ENCODE results near the gene EFCAB8.

Gene EFCAB8

GRCh38 chr20:32871627-32872160 lies 13.0 kb downstream of the EFCAB8 start:
- no peak for TF ChIP-seq CTCF (IDR thresholded peaks at IDR 0.05; ENCODE audit: low read depth, low read length, missing control alignments)
- no peak for DNase-seq (ENCODE audit: low read depth)

GRCh38 chr20:32872266-32872665 lies 13.5 kb downstream of the EFCAB8 start:
- TF ChIP-seq CTCF (IDR thresholded peaks at IDR 0.05; ENCODE audit: low read depth, low read length, missing control alignments), result no peak
- no peak for DNase-seq (ENCODE audit: low read depth)
- no peak overlapping the region for H3K4me3 ChIP-seq (ENCODE audit: low read depth, low read length)

More at GRCh38 chr20:32871627-32872160, 13.0 kb downstream of the EFCAB8 start:
- H3K4me3 ChIP-seq (ENCODE audit: low read depth, low read length), result no peak overlapping the region

GRCh38 chr20:32875673-32876072 lies 16.9 kb downstream of the EFCAB8 start:
- no peak for TF ChIP-seq CTCF (IDR thresholded peaks at IDR 0.05; ENCODE audit: low read depth, low read length, missing control alignments)
- no peak overlapping the region for H3K4me3 ChIP-seq (ENCODE audit: low read depth, low read length)
- DNase-seq (ENCODE audit: low read depth), result no peak

GRCh38 chr20:32877507-32877906 lies 18.8 kb downstream of the EFCAB8 start:
- no peak for DNase-seq (ENCODE audit: low read depth)
- TF ChIP-seq CTCF (IDR thresholded peaks at IDR 0.05; ENCODE audit: low read depth, low read length, missing control alignments), result no peak

GRCh38 chr20:32878820-32879219 lies 20.1 kb downstream of the EFCAB8 start:
- TF ChIP-seq CTCF (IDR thresholded peaks at IDR 0.05; ENCODE audit: low read depth, low read length, missing control alignments), result no peak
- H3K4me3 ChIP-seq (ENCODE audit: low read depth, low read length), result no peak overlapping the region
- no peak for DNase-seq (ENCODE audit: low read depth)

More at GRCh38 chr20:32877507-32877906, 18.8 kb downstream of the EFCAB8 start:
- H3K4me3 ChIP-seq (ENCODE audit: low read depth, low read length), result no peak overlapping the region

GRCh38 chr20:32879538-32879937 lies 20.8 kb downstream of the EFCAB8 start:
- no peak overlapping the region for H3K4me3 ChIP-seq (ENCODE audit: low read depth, low read length)
- no peak for DNase-seq (ENCODE audit: low read depth)
- TF ChIP-seq CTCF (IDR thresholded peaks at IDR 0.05; ENCODE audit: low read depth, low read length, missing control alignments), result no peak

GRCh38 chr20:32880635-32881034 lies 21.9 kb downstream of the EFCAB8 start:
- H3K4me3 ChIP-seq (ENCODE audit: low read depth, low read length), result no peak overlapping the region
- no peak for DNase-seq (ENCODE audit: low read depth)
- no peak for TF ChIP-seq CTCF (IDR thresholded peaks at IDR 0.05; ENCODE audit: low read depth, low read length, missing control alignments)

Data from GM12864 (cell line).